BE2C (cell line): ENCODE data around the gene PHLPP1.

Source experiments
- DNase-seq: peaks from one replicate; pipeline ENCODE4 v3.0.0-alpha.2; 2020
- H3K27me3 ChIP-seq: fragments of 250-450 bp; sonication (Bioruptor Pico); 2 replicates; pipeline ENCODE4 v1.5.1; 2020; ENCODE audit warnings: mild to moderate bottlenecking
- H3K36me3 ChIP-seq: fragments of 250-450 bp; sonication (Bioruptor Pico); 2 replicates; pipeline ENCODE4 v1.5.1; 2020; ENCODE audit warnings: mild to moderate bottlenecking
- H3K4me1 ChIP-seq: fragments of 250-450 bp; sonication (Bioruptor Pico); 2 replicates; pipeline ENCODE4 v1.5.1; 2020
- H3K4me3 ChIP-seq: 2 replicates; pipeline ENCODE4 v1.5.1; 2011; ENCODE audit warnings: low read depth, low read length
- H3K9me3 ChIP-seq: fragments of 250-450 bp; sonication (Bioruptor Pico); 2 replicates; pipeline ENCODE4 v1.5.1; 2020
- TF ChIP-seq, protein P1 (sequence below): IDR thresholded peaks from 2 replicates; pipeline ENCODE4 v1.5.1; 2012; ENCODE audit warnings: mild to moderate bottlenecking, low read depth, low read length

The PHLPP1 gene

DNA sequence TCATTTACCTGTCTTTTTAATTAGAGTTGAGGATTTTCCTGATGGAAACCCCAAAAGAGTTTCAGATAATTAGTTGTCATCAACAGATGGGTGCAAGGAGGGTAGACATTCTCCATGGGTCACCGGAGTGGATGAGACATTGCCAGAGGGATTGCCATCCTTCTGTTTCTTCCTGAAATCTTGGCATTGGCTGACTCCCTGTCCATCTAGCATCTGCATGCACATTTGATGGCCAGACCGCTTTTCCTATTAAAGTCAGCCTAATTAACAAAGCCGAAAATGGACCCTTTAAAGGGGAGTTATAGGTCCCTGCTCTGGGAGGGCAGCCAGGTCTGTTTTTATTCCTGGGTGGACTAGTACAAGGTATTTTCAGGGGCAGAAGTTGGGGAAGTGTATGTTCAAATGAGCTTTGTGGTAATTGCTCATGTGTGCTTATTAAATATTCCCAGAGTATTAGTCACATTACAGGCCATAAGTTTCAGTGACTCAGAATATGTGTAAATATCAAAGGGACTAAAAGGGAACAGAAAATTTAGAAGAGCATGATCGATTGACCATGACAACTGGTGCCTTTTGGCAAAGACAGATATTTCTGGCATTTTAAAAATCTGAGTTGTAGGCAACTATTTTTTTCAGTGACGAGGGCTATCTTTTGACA lies 209.8 kb downstream of the PHLPP1 start:
- Histone ChIP-seq H3K36me3 (no peaks in the 10 kb centered on the region), H3K27me3 (no peaks in the 10 kb centered on the region), H3K4me3 (no peak overlapping the region), H3K4me1 (no peaks in the 10 kb centered on the region), H3K9me3 (no peaks in the 10 kb centered on the region)
- TF ChIP-seq, protein P1, sequence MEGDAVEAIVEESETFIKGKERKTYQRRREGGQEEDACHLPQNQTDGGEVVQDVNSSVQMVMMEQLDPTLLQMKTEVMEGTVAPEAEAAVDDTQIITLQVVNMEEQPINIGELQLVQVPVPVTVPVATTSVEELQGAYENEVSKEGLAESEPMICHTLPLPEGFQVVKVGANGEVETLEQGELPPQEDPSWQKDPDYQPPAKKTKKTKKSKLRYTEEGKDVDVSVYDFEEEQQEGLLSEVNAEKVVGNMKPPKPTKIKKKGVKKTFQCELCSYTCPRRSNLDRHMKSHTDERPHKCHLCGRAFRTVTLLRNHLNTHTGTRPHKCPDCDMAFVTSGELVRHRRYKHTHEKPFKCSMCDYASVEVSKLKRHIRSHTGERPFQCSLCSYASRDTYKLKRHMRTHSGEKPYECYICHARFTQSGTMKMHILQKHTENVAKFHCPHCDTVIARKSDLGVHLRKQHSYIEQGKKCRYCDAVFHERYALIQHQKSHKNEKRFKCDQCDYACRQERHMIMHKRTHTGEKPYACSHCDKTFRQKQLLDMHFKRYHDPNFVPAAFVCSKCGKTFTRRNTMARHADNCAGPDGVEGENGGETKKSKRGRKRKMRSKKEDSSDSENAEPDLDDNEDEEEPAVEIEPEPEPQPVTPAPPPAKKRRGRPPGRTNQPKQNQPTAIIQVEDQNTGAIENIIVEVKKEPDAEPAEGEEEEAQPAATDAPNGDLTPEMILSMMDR = no peak
- no peak for DNase-seq

DNA sequence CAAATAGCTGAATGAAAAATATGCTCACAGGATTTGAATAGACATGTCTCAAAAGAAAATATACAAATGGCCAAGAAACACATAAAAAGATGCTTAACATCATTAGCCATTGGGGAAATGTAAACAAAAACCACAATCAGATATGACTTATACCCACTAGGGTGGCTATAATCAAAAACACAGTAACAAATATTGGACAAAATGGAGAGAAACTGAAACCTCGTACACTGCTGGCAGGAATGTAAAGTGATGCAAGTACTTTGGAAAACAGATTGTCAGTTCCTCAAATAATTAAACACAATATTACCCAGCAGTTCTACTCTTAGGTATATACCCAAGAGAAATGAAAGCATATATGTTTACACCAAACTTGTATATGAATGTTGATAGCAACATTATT lies 213.0 kb downstream of the PHLPP1 start:
- Histone ChIP-seq H3K4me3 (no peak overlapping the region), H3K36me3 (no peaks in the 10 kb centered on the region), H3K4me1 (no peaks in the 10 kb centered on the region), H3K9me3 (no peaks in the 10 kb centered on the region), H3K27me3 (no peaks in the 10 kb centered on the region)
- no peak for DNase-seq
- TF ChIP-seq, protein P1 = no peak

- no peak overlapping the region for H3K4me3 ChIP-seq
- TF ChIP-seq, protein P1 = no peak
- H3K9me3 ChIP-seq = no peaks in the 10 kb centered on the region
- DNase-seq = no peak
- H3K27me3 ChIP-seq = no peaks in the 10 kb centered on the region
- no peaks in the 10 kb centered on the region for H3K4me1 ChIP-seq
- H3K36me3 ChIP-seq = no peaks in the 10 kb centered on the region
Measured at GRCh38 chr18:62933261-62933887, 218.0 kb downstream of the PHLPP1 start.

DNA sequence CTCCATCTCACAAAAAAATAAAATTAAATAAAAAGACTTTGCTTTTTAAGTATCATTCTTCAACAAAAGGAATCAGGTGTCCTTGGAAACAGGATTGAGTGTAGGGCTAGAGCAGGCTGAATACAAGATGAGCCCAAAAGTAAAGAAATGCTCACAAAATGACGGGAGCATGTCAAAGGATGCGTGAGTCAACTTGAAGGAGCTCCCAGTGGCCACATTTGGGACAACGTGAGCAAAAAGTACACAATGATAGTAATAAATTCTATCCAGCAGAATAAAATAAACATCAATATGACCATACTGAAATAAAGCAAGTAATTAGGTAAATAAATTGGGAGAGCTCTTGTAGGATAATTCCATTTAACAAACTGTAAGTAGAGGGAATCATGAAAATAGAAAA lies 220.7 kb downstream of the PHLPP1 start:
- TF ChIP-seq, protein P1 = no peak
- H3K9me3 ChIP-seq = no peaks in the 10 kb centered on the region
- H3K4me1 ChIP-seq = no peaks in the 10 kb centered on the region
- no peak overlapping the region for H3K4me3 ChIP-seq
- no peaks in the 10 kb centered on the region for H3K27me3 ChIP-seq
- DNase-seq = no peak
- H3K36me3 ChIP-seq = no peaks in the 10 kb centered on the region

DNA sequence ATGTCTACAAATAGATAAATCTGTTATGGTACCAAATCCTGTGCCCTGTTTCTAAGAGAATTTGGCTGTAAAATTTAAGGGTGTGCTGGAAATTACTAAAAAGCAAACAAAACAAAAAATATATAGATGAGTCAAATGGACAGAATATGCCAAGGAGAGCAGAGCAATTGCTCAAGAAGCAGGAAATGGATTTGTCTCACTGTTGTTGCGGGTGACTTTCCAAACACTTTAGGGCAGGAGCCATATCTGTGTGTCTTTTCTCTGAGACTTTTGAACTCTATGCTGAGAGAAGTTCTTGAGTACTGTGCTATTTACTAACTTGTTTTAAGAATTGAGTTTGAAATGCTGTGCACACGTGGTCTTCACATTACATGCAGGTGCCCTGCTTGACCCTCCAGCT lies 221.7 kb downstream of the PHLPP1 start:
- TF ChIP-seq, protein P1 = no peak
- H3K27me3 ChIP-seq = no peaks in the 10 kb centered on the region
- no peaks in the 10 kb centered on the region for H3K9me3 ChIP-seq
- H3K4me1 ChIP-seq = no peaks in the 10 kb centered on the region
- H3K4me3 ChIP-seq = no peak overlapping the region
- H3K36me3 ChIP-seq = no peaks in the 10 kb centered on the region
- DNase-seq = no peak

DNA sequence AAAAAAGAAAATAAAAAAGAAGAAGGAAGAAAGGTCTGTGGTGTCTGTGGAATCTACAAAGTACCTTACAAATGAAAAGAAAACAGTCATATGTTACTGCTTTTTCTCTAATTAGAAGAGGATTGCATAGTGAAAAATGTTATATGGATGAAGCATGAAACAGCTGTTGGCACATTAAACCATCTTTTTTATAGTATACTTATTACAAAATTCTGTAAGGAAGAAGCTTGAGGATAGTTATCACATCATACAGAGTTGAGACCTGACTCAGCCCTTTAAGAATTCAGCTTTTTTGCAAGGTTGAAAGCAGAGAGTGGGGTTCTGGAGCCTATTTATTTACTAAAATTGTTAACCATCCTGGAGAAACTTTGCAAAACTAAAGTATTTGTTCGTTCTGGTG lies 222.7 kb downstream of the PHLPP1 start:
- TF ChIP-seq, protein P1 = no peak
- Histone ChIP-seq H3K27me3 (no peaks in the 10 kb centered on the region), H3K4me3 (no peak overlapping the region), H3K36me3 (no peaks in the 10 kb centered on the region), H3K4me1 (no peaks in the 10 kb centered on the region), H3K9me3 (no peaks in the 10 kb centered on the region)
- DNase-seq = no peak
